Renal pelvis (tissue), 4 donors: ENCODE results near the gene PRKCZ. TPM values are rescaled to one million over a fixed set of nuclear protein-coding genes. Genes with fewer than 3 reads are reported as not detected.

Source experiments
- DNase-seq: peaks from one replicate; pipeline ENCODE4 v3.0.0-alpha.2; 2013
- polyA plus RNA-seq, 3 donors: library from polyadenylated mRNA; unstranded; fragments of 120-200 nt; gene quantifications; one replicate each; pipeline ENCODE4 v1.2.1, GENCODE V29; 2013; ENCODE audit not compliant: insufficient read length in 3 of 3

Gene PRKCZ
- polyA plus RNA-seq, 3 donors = 33.2 to 37.7 (median 34.5) TPM

- DNase-seq = no peak
Observed at GRCh38 chr1:2203671-2204414, 153.6 kb downstream of the PRKCZ start.

GRCh38 chr1:2204415-2205190 is 154.4 kb downstream of the PRKCZ start:
- DNase-seq = peak; percentile 84

GRCh38 chr1:2205191-2205952 is 155.2 kb downstream of the PRKCZ start:
- DNase-seq = peak; percentile 89

GRCh38 chr1:2206813-2207487 is 156.7 kb downstream of the PRKCZ start:
- no peak for DNase-seq

GRCh38 chr1:2208309-2209239 is 158.4 kb downstream of the PRKCZ start:
- DNase-seq = no peak

GRCh38 chr1:2209400-2210083 is 159.3 kb downstream of the PRKCZ start:
- no peak for DNase-seq

- no peak for DNase-seq
Observed at GRCh38 chr1:2210084-2210653, 160.0 kb downstream of the PRKCZ start.

GRCh38 chr1:2210786-2211185 is 160.6 kb downstream of the PRKCZ start:
- no peak for DNase-seq

- DNase-seq = no peak
Observed at GRCh38 chr1:2212274-2212531, 162.0 kb downstream of the PRKCZ start.

- peak; percentile 96 for DNase-seq
Observed at GRCh38 chr1:2212532-2213491, 162.6 kb downstream of the PRKCZ start.

GRCh38 chr1:2213576-2214505 is 163.6 kb downstream of the PRKCZ start:
- no peak for DNase-seq

GRCh38 chr1:2214541-2215241 is 164.5 kb downstream of the PRKCZ start:
- no peak for DNase-seq

GRCh38 chr1:2215329-2215728 is 165.1 kb downstream of the PRKCZ start:
- no peak for DNase-seq

GRCh38 chr1:2215909-2216766 is 165.9 kb downstream of the PRKCZ start:
- DNase-seq = no peak

GRCh38 chr1:2216767-2217058 is 166.5 kb downstream of the PRKCZ start:
- no peak for DNase-seq

- no peak for DNase-seq
Observed at GRCh38 chr1:2221271-2221670, 171.1 kb downstream of the PRKCZ start.
